GM19438 (cell line): ENCODE results near the gene PTPN3.
"Not testable (repeated sequence)": the region's sequence is repeated elsewhere in the genome, so short reads cannot be mapped to it uniquely, and the experiment has no call there.

Source experiments
- ATAC-seq: cut with Tn5 transposase; IDR thresholded peaks from one replicate; pipeline ENCODE4 v1.9.1; 2021; ENCODE audit warnings: low read depth; ENCODE audit not compliant: unreplicated experiment

The PTPN3 gene

GRCh38 chr9:109358968-109359603 is 139.0 kb downstream of the PTPN3 start:
- ATAC-seq = not testable (repeated sequence)

GRCh38 chr9:109355564-109356297 is 142.4 kb downstream of the PTPN3 start:
- ATAC-seq = no peak

- ATAC-seq = no peak
Observed at GRCh38 chr9:109354190-109354589, 143.9 kb downstream of the PTPN3 start.

DNA sequence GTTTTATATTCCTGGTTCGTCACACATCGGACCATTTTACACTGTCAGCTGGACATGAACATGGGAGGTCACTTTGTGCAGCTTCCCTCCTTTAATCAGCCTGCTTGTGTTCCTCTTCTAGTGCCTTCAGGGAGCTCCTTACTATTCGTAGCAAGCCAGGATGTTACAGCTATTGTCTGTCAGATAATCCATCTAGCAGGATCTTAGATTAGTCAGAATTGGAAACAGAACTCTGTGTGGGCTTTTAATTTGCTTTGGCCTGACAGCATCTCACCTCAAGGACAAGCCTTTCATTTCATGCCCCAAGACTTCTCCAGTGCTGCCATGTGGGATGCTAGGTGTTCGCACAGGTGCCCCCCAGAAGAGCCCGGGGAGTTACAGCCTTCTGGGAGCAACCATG is 147.1 kb downstream of the PTPN3 start:
- ATAC-seq = no peak

GRCh38 chr9:109349421-109349846 is 148.7 kb downstream of the PTPN3 start:
- no peak for ATAC-seq

GRCh38 chr9:109346904-109347303 is 151.2 kb downstream of the PTPN3 start:
- ATAC-seq = no peak

GRCh38 chr9:109344866-109345265 is 153.2 kb downstream of the PTPN3 start:
- ATAC-seq = no peak

- ATAC-seq = no peak
Observed at GRCh38 chr9:109342878-109343277, 155.2 kb downstream of the PTPN3 start.

DNA sequence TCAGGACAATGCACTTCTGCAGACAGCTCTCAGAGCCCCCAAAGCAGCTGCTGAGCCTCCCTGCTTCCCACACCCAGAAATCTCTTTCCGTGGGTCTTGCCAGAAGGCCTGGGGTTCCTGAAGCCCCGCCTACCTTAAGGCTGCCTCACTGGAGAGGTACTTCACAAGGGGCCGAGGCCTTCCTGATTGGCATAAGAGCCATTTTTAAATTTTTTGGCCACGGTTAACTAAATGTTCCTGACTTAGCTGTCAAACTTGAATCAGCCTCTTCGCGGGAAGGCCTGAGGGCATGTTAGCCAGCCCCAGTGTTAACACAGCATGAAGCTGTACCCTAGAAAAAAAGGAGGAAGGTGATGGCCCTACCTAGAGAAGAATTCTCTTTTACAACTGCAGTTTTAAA is 156.5 kb downstream of the PTPN3 start:
- no peak for ATAC-seq

GRCh38 chr9:109340979-109341378 is 157.1 kb downstream of the PTPN3 start:
- not testable (repeated sequence) for ATAC-seq

- ATAC-seq = no peak
Observed at GRCh38 chr9:109336409-109336808, 161.7 kb downstream of the PTPN3 start.

DNA sequence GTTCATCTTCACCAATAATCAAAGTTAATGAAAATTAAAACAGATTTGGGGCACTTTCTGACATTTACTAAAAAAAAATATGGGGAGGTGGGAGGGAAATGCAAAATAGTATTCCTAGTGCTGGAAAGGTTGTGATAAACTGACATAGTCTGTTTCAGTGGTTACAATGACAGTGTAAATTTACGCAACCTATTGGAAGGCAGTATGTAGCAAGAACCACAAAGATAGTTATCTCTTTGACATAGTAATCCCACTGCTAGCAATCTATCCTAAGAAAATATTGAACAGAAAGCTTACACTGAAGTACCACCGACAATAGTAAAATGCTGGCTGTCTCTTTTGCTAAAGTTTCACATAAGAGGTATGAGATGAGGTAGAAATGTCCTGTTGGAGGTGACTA is 162.2 kb downstream of the PTPN3 start:
- no peak for ATAC-seq

DNA sequence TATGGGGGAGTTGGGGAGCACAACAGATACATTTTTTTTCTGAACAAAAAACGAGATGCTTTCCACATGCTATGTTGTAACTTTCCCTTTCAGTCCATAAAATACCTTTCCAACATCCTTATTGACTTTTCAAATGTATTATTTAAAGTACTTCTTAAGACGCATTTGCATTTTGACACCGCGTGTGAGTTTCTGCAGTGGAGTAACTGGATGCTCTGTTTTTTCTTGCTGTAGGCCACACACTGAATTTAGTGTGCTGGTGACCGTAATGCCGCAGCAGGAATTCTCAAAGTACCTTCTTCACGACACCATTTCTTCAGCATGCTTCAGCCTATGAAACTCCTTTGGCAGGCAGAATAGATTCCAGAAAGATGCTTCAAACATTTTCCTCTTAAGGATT is 163.0 kb downstream of the PTPN3 start:
- no peak for ATAC-seq

GRCh38 chr9:109331353-109331752 is 166.8 kb downstream of the PTPN3 start:
- ATAC-seq = no peak

DNA sequence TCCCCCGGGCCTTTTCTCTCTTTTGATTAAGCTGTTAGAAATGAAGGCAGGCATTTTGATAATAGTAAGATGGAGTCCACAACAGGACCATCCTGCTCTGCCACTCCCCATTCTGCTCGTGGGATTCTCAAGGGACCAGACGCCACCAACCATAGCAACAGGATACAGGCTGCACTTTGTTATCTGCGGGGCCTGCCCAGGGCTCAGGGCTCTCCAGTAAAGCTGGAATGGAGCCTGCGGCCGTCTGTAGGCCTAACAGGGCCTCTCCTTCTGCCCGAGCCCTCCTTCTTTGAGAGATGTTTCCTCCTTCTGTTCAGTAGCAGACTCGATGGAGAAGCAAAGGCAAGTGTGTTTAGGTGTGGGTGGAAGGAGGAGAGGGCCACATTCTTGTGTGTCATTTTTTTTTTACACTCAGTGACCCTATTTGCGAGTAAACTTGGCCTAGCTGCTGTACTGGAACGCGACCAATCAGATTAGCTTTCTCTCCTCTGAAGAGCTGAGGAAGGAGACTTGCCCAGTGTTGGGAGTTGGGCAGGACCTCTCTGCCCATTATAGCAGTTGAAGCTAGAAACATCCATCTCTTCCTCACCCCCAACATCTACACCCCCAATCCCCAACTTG is 168.4 kb downstream of the PTPN3 start:
- no peak for ATAC-seq

DNA sequence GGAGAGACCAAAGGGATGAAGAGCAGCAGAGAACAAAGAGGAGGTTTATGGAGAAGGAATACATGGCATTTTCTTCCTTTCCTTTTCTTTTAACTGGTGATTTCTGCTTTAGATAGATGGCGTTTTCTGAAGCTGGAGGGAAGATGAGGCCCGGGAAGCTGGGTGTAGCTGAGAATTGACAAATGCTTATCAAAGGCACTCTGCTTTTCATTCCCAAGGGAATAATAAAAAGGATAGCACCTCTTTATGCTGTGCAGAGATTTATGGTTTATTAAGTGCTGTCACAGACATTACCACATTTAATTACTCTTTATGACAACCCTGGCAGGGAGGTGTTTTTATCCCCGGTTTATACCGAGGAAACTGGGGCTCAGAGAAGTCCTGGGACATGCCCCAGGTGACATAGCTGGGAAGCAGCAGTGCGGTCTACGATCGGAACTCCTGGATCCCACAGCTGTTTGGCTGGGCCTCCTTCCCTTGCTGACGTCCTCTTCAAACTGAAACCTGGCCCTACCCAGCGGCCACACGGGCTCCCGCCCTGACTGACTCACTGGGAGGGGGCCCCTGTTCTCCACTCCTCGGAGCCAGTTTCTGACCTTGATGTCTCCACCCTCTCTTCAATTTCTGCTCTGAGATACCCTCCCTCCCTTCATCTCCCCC is 169.0 kb downstream of the PTPN3 start:
- no peak for ATAC-seq
